HepG2 (cell line): ENCODE measurements around the gene TMEM260. TPM values are rescaled to one million over a fixed set of nuclear protein-coding genes. Genes with fewer than 3 reads are reported as not detected.

Experiments used
- ATAC-seq: fragments of 200-7000 bp; cut with Tn5 transposase; 3 replicates; pipeline ENCODE4 v1.9.1; 2020; ENCODE audit warnings: mild to moderate bottlenecking, moderate library complexity
- BruUV-seq: library from RNA; stranded (reverse); fragments of 400-500 nt; replicated peaks from 2 replicates; lab custom pipeline; 2021; lab: Mats Ljungman, UMichigan
- CTCF ChIA-PET: fragments of 300-600 bp; formaldehyde crosslinking; extraction: SDS; loops from one replicate; lab custom pipeline; 2021; ENCODE audit warnings: low total read pairs, inconsistent platforms, low intra/inter-chr PET ratio; lab: Yijun Ruan, JAX
- POLR2A ChIA-PET: fragments of 350-600 bp; sonication (Branson Sonifier 250); formaldehyde crosslinking; loops from one replicate; lab custom pipeline; 2020; ENCODE audit warnings: antibody characterized with exemption, inconsistent platforms; lab: Yijun Ruan, JAX
- DNase-seq: peaks from one replicate; pipeline ENCODE4 v3.0.0-alpha.2; 2015; ENCODE audit warnings: low spot score
- FAIRE-seq: peaks from 3 replicates; lab custom pipeline; 2011; peaks lifted over from hg19 to GRCh38; lab: Jason Lieb, UNC
- H2AFZ ChIP-seq: one replicate; pipeline ENCODE4 v1.6.1; 2011; ENCODE audit warnings: low read length, inconsistent platforms
- H3K27ac ChIP-seq: fragments of 300-600 bp; 3 replicates; pipeline ENCODE4 v1.8.0; 2011; ENCODE audit warnings: mixed run types, mild to moderate bottlenecking, mixed read lengths, low read length, inconsistent platforms; ENCODE audit not compliant: insufficient read depth; ENCODE audit errors: extremely low read length
- H3K27me3 ChIP-seq, 2 experiments: fragments of 200-600 bp in 1 of 2; 2 replicates in 1 of 2; 3 replicates in 1 of 2; pipeline versions ENCODE4 v1.6.0 to v1.8.0; 2011; ENCODE audit warnings: low read length in 2 of 2, mild to moderate bottlenecking in 2 of 2, moderate library complexity in 2 of 2, inconsistent platforms in 1 of 2; ENCODE audit not compliant: insufficient read depth in 2 of 2, control insufficient read depth in 1 of 2
- H3K36me3 ChIP-seq, 2 experiments: fragments of 200-600 bp in 1 of 2; replicated peaks in 1 of 2; 2 replicates in 1 of 2; 3 replicates in 1 of 2; pipeline versions ENCODE4 v1.5.1 to v1.8.0; 2011; ENCODE audit warnings: low read length in 2 of 2, inconsistent platforms in 1 of 2; ENCODE audit not compliant: insufficient read depth in 2 of 2, control insufficient read depth in 1 of 2
- H3K4me1 ChIP-seq: 2 replicates; pipeline ENCODE4 v1.5.1; 2012; ENCODE audit warnings: low read length, inconsistent platforms; ENCODE audit not compliant: insufficient read depth
- H3K4me2 ChIP-seq: 2 replicates; pipeline ENCODE4 v1.6.0; 2011; ENCODE audit warnings: low read depth, low read length, inconsistent platforms
- H3K4me3 ChIP-seq, 3 experiments: fragments of 200-600 bp in 1 of 3; sonication (generic), shearing (Covaris generic) in 1 of 3; replicated peaks in 1 of 3; 2 replicates each; pipeline ENCODE4 v1.5.1; 2011 to 2016; ENCODE audit warnings: low read length in 3 of 3, inconsistent platforms in 2 of 3, low read depth in 2 of 3, mild to moderate bottlenecking in 2 of 3, control low read depth in 1 of 3, mixed read lengths in 1 of 3; ENCODE audit not compliant: insufficient read depth in 1 of 3
- H3K79me2 ChIP-seq: one replicate; pipeline ENCODE4 v1.6.1; 2011; ENCODE audit warnings: low read length, inconsistent platforms; ENCODE audit not compliant: insufficient read depth
- H3K9ac ChIP-seq: 2 replicates; pipeline ENCODE4 v1.6.0; 2011; ENCODE audit warnings: mild to moderate bottlenecking, low read depth, low read length, inconsistent platforms; ENCODE audit not compliant: insufficient read depth
- H3K9me3 ChIP-seq: 2 replicates; pipeline ENCODE4 v1.5.1; 2012; ENCODE audit warnings: mild to moderate bottlenecking, low read length
- H4K20me1 ChIP-seq: 2 replicates; pipeline ENCODE4 v1.6.0; 2011; ENCODE audit warnings: inconsistent platforms, mild to moderate bottlenecking, low read length, moderate library complexity; ENCODE audit not compliant: insufficient read depth
- BORCS8-MEF2B ChIP-seq: sonication (generic); formaldehyde crosslinking; IDR thresholded peaks from 2 replicates; pipeline ENCODE4 v1.8.0; 2022; ENCODE audit warnings: mild to moderate bottlenecking, missing genetic modification reagents
- DBP ChIP-seq: sonication (generic); formaldehyde crosslinking; IDR thresholded peaks from 2 replicates; pipeline ENCODE4 v1.4.0; 2020; ENCODE audit warnings: missing genetic modification reagents; ENCODE audit errors: not compliant biosample characterization
- EED ChIP-seq: sonication (generic); formaldehyde crosslinking; IDR thresholded peaks from 2 replicates; pipeline ENCODE4 v1.5.0; 2020; ENCODE audit warnings: mild to moderate bottlenecking, missing genetic modification reagents
- GMEB2 ChIP-seq: IDR thresholded peaks from 2 replicates; pipeline ENCODE4 v1.6.1; 2016; ENCODE audit warnings: missing biosample characterization, missing genetic modification reagents, low read depth
- HMG20A ChIP-seq: IDR thresholded peaks from 2 replicates; pipeline ENCODE4 v1.6.1; 2016; ENCODE audit warnings: borderline replicate concordance
- TSC22D2 ChIP-seq: sonication (generic); formaldehyde crosslinking; IDR thresholded peaks from 2 replicates; pipeline ENCODE4 v1.5.1; 2020; ENCODE audit warnings: missing genetic modification reagents, mild to moderate bottlenecking, borderline replicate concordance
- ZBTB14 ChIP-seq: sonication (generic); formaldehyde crosslinking; IDR thresholded peaks from 2 replicates; pipeline ENCODE4 v1.4.0; 2020; ENCODE audit warnings: missing genetic modification reagents
- ZBTB33 ChIP-seq: sonication (generic); formaldehyde crosslinking; IDR thresholded peaks from 2 replicates; pipeline ENCODE4 v1.4.0; 2020; ENCODE audit warnings: missing genetic modification reagents
- ZFYVE20 ChIP-seq: sonication (generic); formaldehyde crosslinking; IDR thresholded peaks from 2 replicates; pipeline ENCODE4 v1.8.0; 2023; ENCODE audit warnings: low read depth, mild to moderate bottlenecking, moderate library complexity, missing genetic modification reagents, borderline replicate concordance
- ZKSCAN1 ChIP-seq: fragments of 150-350 bp; IDR thresholded peaks from 2 replicates; pipeline ENCODE4 v1.6.1; 2014; ENCODE audit warnings: low read length
- ZNF44 ChIP-seq: sonication (generic); formaldehyde crosslinking; IDR thresholded peaks from 2 replicates; pipeline ENCODE4 v1.5.1; 2020; ENCODE audit warnings: mild to moderate bottlenecking, missing genetic modification reagents
- ZNF530 ChIP-seq: sonication (generic); formaldehyde crosslinking; IDR thresholded peaks from 2 replicates; pipeline ENCODE4 v1.5.0; 2020; ENCODE audit warnings: low read depth, mild to moderate bottlenecking, missing genetic modification reagents
- ZNF558 ChIP-seq: sonication (generic); formaldehyde crosslinking; IDR thresholded peaks from 2 replicates; pipeline ENCODE4 v1.9.0; 2022; ENCODE audit warnings: mild to moderate bottlenecking, missing genetic modification reagents, borderline replicate concordance
- ZNF639 ChIP-seq: conservative IDR thresholded peaks from 2 replicates; pipeline ENCODE4 v1.6.1; 2018; ENCODE audit warnings: missing genetic modification reagents
- ZNF720 ChIP-seq: sonication (generic); formaldehyde crosslinking; IDR thresholded peaks from 2 replicates; pipeline ENCODE4 v1.4.0; 2020; ENCODE audit warnings: missing genetic modification reagents
- ZNF782 ChIP-seq: sonication (generic); formaldehyde crosslinking; IDR thresholded peaks from 2 replicates; pipeline ENCODE4 v1.4.0; 2020; ENCODE audit warnings: missing genetic modification reagents, mild to moderate bottlenecking, borderline replicate concordance
- WGBS: methylation state at CpG from one replicate; pipeline ENCODE4 v1.1.6; 2017; ENCODE audit warnings: low lambda C conversion rate; 5-methylcytosine and 5-hydroxymethylcytosine counted together
- in situ Hi-C: cut with HindIII; loops from 2 replicates; pipeline ENCODE4 v1.10.0; 2017; ENCODE audit warnings: low pct_unique_long_range_greater_than_20kb; ENCODE audit not compliant: extremely low pct_ligation_motif_present
- intact Hi-C: fragments of 100-400 bp; cut with micrococcal nuclease; formaldehyde crosslinking; loops from one replicate; pipeline ENCODE4 v1.10.0; 2022; ENCODE audit not compliant: unreplicated experiment
- polyA plus RNA-seq, 8 experiments: library from polyadenylated mRNA; depleted of rRNA in 3 of 8; stranded (reverse) in 7 of 8; unstranded in 1 of 8; fragments of >200 nt; fragmentation: Illumina TruSeq in 4 of 8; extraction: Trizol in 4 of 8; gene quantifications; 2 replicates each; pipeline versions ENCODE4 v1.2.1 to v1.2.3, GENCODE V29; 2011 to 2016; ENCODE audit warnings: low read depth in 4 of 8, missing spikeins in 1 of 8, mixed read lengths in 1 of 8; ENCODE audit not compliant: insufficient read depth in 1 of 8
- total RNA-seq, 5 experiments: library from RNA; depleted of rRNA; stranded (reverse); fragments of >200 nt; fragmentation: Illumina TruSeq; extraction: Trizol; gene quantifications; 2 replicates each; pipeline ENCODE4 v1.2.3, GENCODE V29; 2016; ENCODE audit warnings: low read depth in 1 of 5

TMEM260 gene
- total and polyA plus RNA-seq, 2 of the 13 experiments (the other 11 are each of a cell fraction or from before 2014, with no cell fraction given), result 7.7 to 9.3 TPM

- H3K36me3 ChIP-seq, result no peaks in the 10 kb centered on the region
- in situ Hi-C loops, result loop anchor here (25.0 kb wide), 1 partner anchor 521 kb away; no protein-coding TSS in a partner anchor
- peaks cover 18% of the 10 kb centered on the region for H3K4me1 ChIP-seq
- 0 out of 2 replicates have a peak, but pooled peaks cover 6% of the 10 kb centered on the region for H3K9me3 ChIP-seq
- WGBS, result 62% methylated on average over 3 of the region's 3 CpGs
- H3K27me3 ChIP-seq, result no peaks in the 10 kb centered on the region
- no peak for FAIRE-seq
- no peak overlapping the region for H2AFZ ChIP-seq
- H3K9ac ChIP-seq, result no peak overlapping the region
- CTCF ChIA-PET, result no interaction called here
- H4K20me1 ChIP-seq, result no peaks in the 10 kb centered on the region
- TF ChIP-seq EED (CRISPR knock-in tag) (no peak), TSC22D2 (CRISPR knock-in tag) (no peak), ZNF639 (CRISPR knock-in tag) (no peak), ZNF44 (CRISPR knock-in tag) (no peak), ZNF558 (CRISPR knock-in tag) (no peak), BORCS8-MEF2B (CRISPR knock-in tag) (no peak), DBP (CRISPR knock-in tag) (no peak), ZNF782 (CRISPR knock-in tag) (no peak), HMG20A (CRISPR knock-in tag) (no peak), ZKSCAN1 (no peak), GMEB2 (CRISPR knock-in tag) (no peak), ZNF720 (CRISPR knock-in tag) (no peak), ZFYVE20 (no peak), ZNF530 (CRISPR knock-in tag) (no peak), ZBTB33 (CRISPR knock-in tag) (no peak), ZBTB14 (CRISPR knock-in tag) (no peak)
- TF ChIP-seq, all 625 proteins: peak for 0
- ATAC-seq, result no peak
- Histone ChIP-seq H3K79me2 (no peaks in the 10 kb centered on the region), H3K4me2 (no peak overlapping the region), H3K4me3 (no peak overlapping the region), H3K27ac (no peak overlapping the region)
- no peak for DNase-seq
- POLR2A ChIA-PET, result no interaction called here
- no TSS peak for BruUV-seq
- intact Hi-C loops, result loop anchor here (10.0 kb wide), 2 partner anchors 518 to 628 kb away; no protein-coding TSS in a partner anchor
These were observed 87.1 kb downstream of the TMEM260 start for GRCh38 chr14:56666716-56667115.
